SU-DHL-6 (cell line): ENCODE measurements around the gene BCL2L15.

ENCODE experiments used
- CTCF ChIP-seq: fragments of 200-600 bp; sonication (generic); IDR thresholded peaks from one replicate; pipeline ENCODE4 v1.5.1; 2017; ENCODE audit warnings: antibody characterized with exemption, mild to moderate bottlenecking, low read length, moderate library complexity; ENCODE audit not compliant: insufficient read depth, poor library complexity, severe bottlenecking
- EZH2phosphoT487 ChIP-seq: fragments of 200-600 bp; sonication (generic), shearing (Covaris generic); conservative IDR thresholded peaks from 2 replicates; pipeline ENCODE4 v1.6.1; 2018; ENCODE audit warnings: mild to moderate bottlenecking, antibody characterized with exemption, low read length, moderate library complexity, mixed read lengths

GRCh38 chr1:113858982-113859381 lies 28.4 kb downstream of the BCL2L15 start:
- TF ChIP-seq CTCF (no peak), EZH2phosphoT487 (no peak)
